Endothelial cell of umbilical vein (primary cell): Measurements from ENCODE around the gene UGCG. TPM values are rescaled to one million over a fixed set of nuclear protein-coding genes. Genes with fewer than 3 reads are reported as not detected.
A peak's percentile ranks its signal among the peaks of the same experiment; 100 is the strongest.

Experiments
- BruUV-seq: library from RNA; stranded (reverse); fragments of 400-500 nt; replicated peaks from 2 replicates; lab custom pipeline; 2021; lab: Mats Ljungman, UMichigan
- CTCF ChIA-PET: fragments of 300-600, 350-600 bp; sonication (Branson Sonifier 250); formaldehyde crosslinking; loops from one replicate; lab custom pipeline; 2021; ENCODE audit warnings: antibody characterized with exemption, inconsistent platforms; lab: Charles Lee
- POLR2A ChIA-PET: fragments of 300-600, 350-600 bp; sonication (Branson Sonifier 250); formaldehyde crosslinking; loops from one replicate; lab custom pipeline; 2021; ENCODE audit warnings: antibody characterized with exemption, inconsistent platforms; lab: Charles Lee
- DNase-seq: peaks from one replicate; pipeline ENCODE4 v3.0.0-alpha.2; 2011; ENCODE audit warnings: low read depth, low spot score
- FAIRE-seq: peaks from 2 replicates; lab custom pipeline; 2011; peaks lifted over from hg19 to GRCh38; lab: Jason Lieb, UNC
- H2AFZ ChIP-seq: 2 replicates; pipeline ENCODE4 v1.6.0; 2012; ENCODE audit warnings: low read depth, low read length, control low read depth, inconsistent platforms
- H3K27ac ChIP-seq: 2 replicates; pipeline ENCODE4 v1.5.1; 2011; ENCODE audit warnings: low read depth, mild to moderate bottlenecking, control low read depth, low read length, moderate library complexity; ENCODE audit not compliant: insufficient read depth
- H3K27me3 ChIP-seq, 2 experiments: 2 replicates each; pipeline versions ENCODE4 v1.6.0 to v1.6.1; 2011; ENCODE audit warnings: low read length in 2 of 2, mixed read lengths in 1 of 2; ENCODE audit not compliant: control insufficient read depth in 2 of 2, insufficient read depth in 2 of 2
- H3K36me3 ChIP-seq, 2 experiments: 2 replicates in 1 of 2; 3 replicates in 1 of 2; pipeline ENCODE4 v1.5.1; 2011; ENCODE audit warnings: low read length in 2 of 2, mild to moderate bottlenecking in 1 of 2, moderate library complexity in 1 of 2; ENCODE audit not compliant: control insufficient read depth in 2 of 2, insufficient read depth in 2 of 2; ENCODE audit errors: extremely low read depth in 1 of 2
- H3K4me1 ChIP-seq: 3 replicates; pipeline ENCODE4 v1.5.1; 2011; ENCODE audit warnings: mild to moderate bottlenecking, low read length; ENCODE audit not compliant: control insufficient read depth, insufficient read depth; ENCODE audit errors: extremely low read depth
- H3K4me2 ChIP-seq: 2 replicates; pipeline ENCODE4 v1.6.1; 2011; ENCODE audit warnings: low read length, control low read depth, mixed read lengths; ENCODE audit not compliant: insufficient read depth
- H3K4me3 ChIP-seq, 3 experiments: fragments of 200-600 bp in 1 of 3; sonication (generic), shearing (Covaris generic) in 1 of 3; replicated peaks in 1 of 3; 2 replicates each; pipeline ENCODE4 v1.5.1; 2011 to 2016; ENCODE audit warnings: control low read depth in 3 of 3, low read length in 3 of 3, mild to moderate bottlenecking in 2 of 3, inconsistent platforms in 1 of 3, low read depth in 1 of 3, moderate library complexity in 1 of 3; ENCODE audit not compliant: insufficient read depth in 1 of 3
- H3K79me2 ChIP-seq: 2 replicates; pipeline ENCODE4 v1.6.0; 2012; ENCODE audit warnings: low read length, inconsistent platforms; ENCODE audit not compliant: control insufficient read depth, insufficient read depth
- H3K9ac ChIP-seq: replicated peaks from 2 replicates; pipeline ENCODE3; 2011; ENCODE audit warnings: low read length, control low read depth; ENCODE audit not compliant: insufficient read depth; ENCODE audit errors: extremely low read depth
- H3K9me1 ChIP-seq: replicated peaks from 3 replicates; pipeline ENCODE4 v1.6.0; 2011; ENCODE audit warnings: mild to moderate bottlenecking, low read length; ENCODE audit not compliant: control insufficient read depth, insufficient read depth; ENCODE audit errors: extremely low read depth
- H3K9me3 ChIP-seq: replicated peaks from 2 replicates; pipeline ENCODE4 v1.5.1; 2012; ENCODE audit warnings: low read length, inconsistent platforms; ENCODE audit not compliant: control insufficient read depth, insufficient read depth
- H4K20me1 ChIP-seq: replicated peaks from 2 replicates; pipeline ENCODE3; 2011; ENCODE audit warnings: mild to moderate bottlenecking, low read length; ENCODE audit not compliant: control insufficient read depth, insufficient read depth; ENCODE audit errors: extremely low read depth
- CTCF ChIP-seq, 2 donors: IDR thresholded peaks; 1 replicate in 1 of 2; 2 replicates in 1 of 2; pipeline ENCODE4 v1.5.1; 2011; ENCODE audit warnings: low read length in 2 of 2, mild to moderate bottlenecking in 2 of 2, moderate library complexity in 2 of 2, control low read depth in 1 of 2, inconsistent platforms in 1 of 2, low read depth in 1 of 2; ENCODE audit not compliant: insufficient read depth in 1 of 2; ENCODE audit errors: extremely low read depth in 1 of 2
- FOS ChIP-seq: IDR thresholded peaks from 2 replicates; pipeline ENCODE4 v1.6.1; 2011; ENCODE audit warnings: mild to moderate bottlenecking, low read length, moderate library complexity, borderline replicate concordance; ENCODE audit not compliant: insufficient read depth
- GATA2 ChIP-seq: IDR thresholded peaks from 2 replicates; pipeline ENCODE4 v1.7.0; 2011; ENCODE audit warnings: low read depth, mild to moderate bottlenecking, moderate library complexity, mixed read lengths, low read length; ENCODE audit not compliant: insufficient read length, insufficient read depth
- JUN ChIP-seq: IDR thresholded peaks from 2 replicates; pipeline ENCODE4 v1.6.1; 2011; ENCODE audit warnings: borderline replicate concordance, low read depth; ENCODE audit not compliant: insufficient read length, insufficient read depth
- MAX ChIP-seq: IDR thresholded peaks from 2 replicates; pipeline ENCODE4 v1.6.1; 2011; ENCODE audit not compliant: insufficient read depth, insufficient read length
- POLR2A ChIP-seq: IDR thresholded peaks from 2 replicates; pipeline ENCODE4 v1.6.1; 2012; ENCODE audit warnings: low read depth, mild to moderate bottlenecking, control low read depth, low read length
- dilution Hi-C: fragments of 300-500 bp; cut with MboI; formaldehyde crosslinking; loops from one replicate; pipeline ENCODE4 v1.15.0; 2019; ENCODE audit warnings: low sequenced_read_pairs; ENCODE audit not compliant: extremely low pct_ligation_motif_present
- intact Hi-C: fragments of 100-400 bp; cut with micrococcal nuclease; formaldehyde crosslinking; loops from one replicate; pipeline ENCODE4 v1.10.0; 2022
- polyA plus RNA-seq, 4 experiments: library from polyadenylated mRNA; depleted of rRNA in 3 of 4; stranded (reverse) in 3 of 4; unstranded in 1 of 4; fragments of >200 nt; gene quantifications; 2 replicates each; pipeline versions ENCODE4 v1.2.1 to v1.2.3, GENCODE V29; 2011 to 2012; ENCODE audit warnings: missing spikeins in 1 of 4
- total RNA-seq: library from RNA; stranded (reverse); gene quantifications from 2 replicates; pipeline ENCODE4 v1.2.3, GENCODE V29; 2021

UGCG gene
- total and polyA plus RNA-seq, 2 donors (not counting 3 experiments of a cell fraction or from before 2014, with no cell fraction given) = 28.5 to 38.5 TPM

- no peaks in the 10 kb centered on the region for H4K20me1 ChIP-seq
- H3K9me1 ChIP-seq = no peaks in the 10 kb centered on the region
- no peak overlapping the region for H3K27ac ChIP-seq
- intact Hi-C loops = loop anchor here (2.0 kb wide), 1 partner anchor 14 kb away; no protein-coding TSS in a partner anchor
- no peak overlapping the region for H2AFZ ChIP-seq
- no TSS peak for BruUV-seq
- H3K4me1 ChIP-seq = peaks cover 6% of the 10 kb centered on the region
- H3K36me3 ChIP-seq = no peaks in the 10 kb centered on the region
- ChIA-PET CTCF (no interaction called here), POLR2A (no interaction called here)
- FAIRE-seq (peak; percentile 21), DNase-seq (peak; percentile 52)
- TF ChIP-seq POLR2A (peak; percentile 38), MAX (no peak), GATA2 (peak; percentile 27)
- no peak overlapping the region for H3K4me2 ChIP-seq
- dilution Hi-C loops = no loop called here
- no peak overlapping the region for H3K4me3 ChIP-seq
- no peaks in the 10 kb centered on the region for H3K9me3 ChIP-seq
- no peaks in the 10 kb centered on the region for H3K79me2 ChIP-seq
- H3K27me3 ChIP-seq = no peaks in the 10 kb centered on the region
- no peak overlapping the region for H3K9ac ChIP-seq
Measured at GRCh38 chr9:111940697-111941096, 44.1 kb downstream of the UGCG start.

GRCh38 chr9:111943200-111943599, 46.6 kb downstream of the UGCG start:
- Histone ChIP-seq H3K4me1 (no peaks in the 10 kb centered on the region), H3K79me2 (no peaks in the 10 kb centered on the region), H3K36me3 (no peaks in the 10 kb centered on the region), H3K9ac (no peak overlapping the region), H3K27me3 (no peaks in the 10 kb centered on the region), H4K20me1 (no peaks in the 10 kb centered on the region), H3K4me3 (no peak overlapping the region), H3K9me1 (no peaks in the 10 kb centered on the region), H2AFZ (no peak overlapping the region), H3K9me3 (no peaks in the 10 kb centered on the region), H3K27ac (no peak overlapping the region), H3K4me2 (no peak overlapping the region)
- intact Hi-C loops = no loop called here
- ChIA-PET POLR2A (interaction anchor here (0.6 kb wide), 1 partner anchor 10 kb away, joined by 3 read pairs; no protein-coding TSS in a partner anchor), CTCF (interaction anchor here (1.3 kb wide), 1 partner anchor 131 kb away, joined by 5 read pairs; no protein-coding TSS in a partner anchor)
- no peak for DNase-seq
- no TSS peak for BruUV-seq
- dilution Hi-C loops = no loop called here
- FAIRE-seq = no peak
- TF ChIP-seq FOS (no peak), CTCF (IDR thresholded peaks at IDR 0.05; ENCODE audit: extremely low read depth in 1 of 2, insufficient read depth in 1 of 2, low read depth in 1 of 2, low read length in 2 of 2) (no peak), POLR2A (no peak), JUN (no peak)
